Measurements from ENCODE around the gene ADGRD1.

- TF ChIP-seq CTCF (IDR thresholded peaks at IDR 0.05; ENCODE audit: control extremely low read depth in 1 of 3, insufficient read depth in 1 of 3, low read depth in 1 of 3, low read length in 3 of 3) (peak; percentile 81 to 91 (median 87)), EP300 (IDR thresholded peaks at IDR 0.05; ENCODE audit: borderline replicate concordance in 1 of 2, low read depth in 2 of 2, low read length in 2 of 2) (no peak), POLR2A (IDR thresholded peaks at IDR 0.05; ENCODE audit: control extremely low read depth in 1 of 2, low read depth in 2 of 2, low read length in 2 of 2) (no peak), RBBP5 (IDR thresholded peaks at IDR 0.05; ENCODE audit: borderline replicate concordance, low read depth, low read length) (no peak), RFX5 (IDR thresholded peaks at IDR 0.05; ENCODE audit: borderline replicate concordance, low read depth, low read length) (no peak), JUND (IDR thresholded peaks at IDR 0.05; ENCODE audit: low read length) (no peak), POLR2AphosphoS5 (IDR thresholded peaks at IDR 0.05; ENCODE audit: low read depth, low read length) (no peak), ASH2L (IDR thresholded peaks at IDR 0.05; ENCODE audit: low read length) (no peak), MAFK (IDR thresholded peaks at IDR 0.05; ENCODE audit: low read depth, low read length) (no peak), RAD21 (IDR thresholded peaks at IDR 0.05 in 1 of 2, conservative IDR thresholded peaks at IDR 0.05 in 1 of 2; ENCODE audit: low read depth in 2 of 2, low read length in 2 of 2) (peak; percentile 90 to 93), SP2 (IDR thresholded peaks at IDR 0.05; ENCODE audit: low read length) (no peak), BRCA1 (IDR thresholded peaks at IDR 0.05; ENCODE audit: low read depth, low read length) (no peak)
- TF ChIP-seq, protein P1, sequence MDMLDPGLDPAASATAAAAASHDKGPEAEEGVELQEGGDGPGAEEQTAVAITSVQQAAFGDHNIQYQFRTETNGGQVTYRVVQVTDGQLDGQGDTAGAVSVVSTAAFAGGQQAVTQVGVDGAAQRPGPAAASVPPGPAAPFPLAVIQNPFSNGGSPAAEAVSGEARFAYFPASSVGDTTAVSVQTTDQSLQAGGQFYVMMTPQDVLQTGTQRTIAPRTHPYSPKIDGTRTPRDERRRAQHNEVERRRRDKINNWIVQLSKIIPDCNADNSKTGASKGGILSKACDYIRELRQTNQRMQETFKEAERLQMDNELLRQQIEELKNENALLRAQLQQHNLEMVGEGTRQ (IDR thresholded peaks at IDR 0.05; ENCODE audit: low read length): no peak
Observed at GRCh38 chr12:131116468-131117117, 162.9 kb downstream of the ADGRD1 start.

Data from H1 (cell line).